ENCODE measurements around the gene OR2AP1.
A peak's percentile ranks its signal among the peaks of the same experiment; 100 is the strongest.

OR2AP1 gene

GRCh38 chr12:55619354-55620138, 47.3 kb downstream of the OR2AP1 start:
- H3K27me3 ChIP-seq (ENCODE audit: insufficient read depth, poor library complexity, severe bottlenecking), result no peaks in the 10 kb centered on the region
- TF ChIP-seq CTCF (IDR thresholded peaks at IDR 0.05; ENCODE audit: insufficient read depth, low read length) (peak; percentile 50), SPI1 (IDR thresholded peaks at IDR 0.05; ENCODE audit: borderline replicate concordance, low read depth) (no peak)
- no peak overlapping the region for H3K4me3 ChIP-seq (replicated peaks; ENCODE audit: insufficient read depth, low read length)
- no peak overlapping the region for H3K27ac ChIP-seq (replicated peaks)
- peak; percentile 70 to 82 for DNase-seq (ENCODE audit: low read depth in 1 of 2, low spot score in 1 of 2)

GRCh38 chr12:55624056-55624455, 51.8 kb downstream of the OR2AP1 start:
- no peak for TF ChIP-seq SPI1 (IDR thresholded peaks at IDR 0.05; ENCODE audit: borderline replicate concordance, low read depth)
- no peak for TF ChIP-seq REST (IDR thresholded peaks at IDR 0.05; ENCODE audit: insufficient replicate concordance, low read depth)
- no peak for TF ChIP-seq GABPA (IDR thresholded peaks at IDR 0.05; ENCODE audit: low read depth)
- no peak for TF ChIP-seq CTCF (IDR thresholded peaks at IDR 0.05; ENCODE audit: insufficient read depth, low read length)
- no peak for TF ChIP-seq POLR2AphosphoS5 (IDR thresholded peaks at IDR 0.05; ENCODE audit: low read depth)
- no peak overlapping the region for H3K4me3 ChIP-seq (replicated peaks; ENCODE audit: insufficient read depth, low read length)
- H3K27ac ChIP-seq (replicated peaks), result no peak overlapping the region
- no peak for DNase-seq (ENCODE audit: low read depth in 1 of 2, low spot score in 1 of 2)
- H3K27me3 ChIP-seq (ENCODE audit: insufficient read depth, poor library complexity, severe bottlenecking), result no peaks in the 10 kb centered on the region

Data from HL-60 (cell line).